ENCODE data around the gene MYLK4. TPM values are rescaled to one million over a fixed set of nuclear protein-coding genes. Genes with fewer than 3 reads are reported as not detected.
"Not testable (repeated sequence)": the region's sequence is repeated elsewhere in the genome, so short reads cannot be mapped to it uniquely, and the experiment has no call there.

The MYLK4 gene
- total RNA-seq, 1 donor from 2014 or later: 1.1 TPM

DNA sequence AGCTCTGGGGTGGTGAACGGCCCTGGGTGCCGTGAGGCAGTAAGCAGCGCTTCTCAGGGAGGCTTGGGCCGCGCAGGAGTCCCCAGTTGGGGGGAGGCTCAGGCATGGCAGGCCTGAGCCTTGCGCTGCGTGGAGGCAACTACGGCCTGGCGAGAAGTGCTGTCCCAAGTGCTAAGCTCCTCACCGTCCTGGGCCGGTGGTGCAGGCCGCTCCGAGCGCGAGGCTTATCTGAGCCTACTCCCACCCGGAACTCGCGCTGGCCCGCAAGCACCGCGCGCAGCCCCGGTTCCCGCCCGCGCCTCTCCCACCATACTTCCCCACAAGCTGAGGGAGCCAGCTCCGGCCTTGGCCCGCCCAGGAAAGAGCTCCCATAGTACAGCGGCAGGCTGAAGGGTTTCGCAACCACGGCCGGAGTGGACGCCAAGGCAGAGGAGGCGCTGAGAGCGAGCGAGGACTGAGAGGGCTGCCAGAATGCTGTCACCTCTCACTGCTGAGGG lies 12.7 kb upstream of the MYLK4 start:
- TF ChIP-seq, protein P1, sequence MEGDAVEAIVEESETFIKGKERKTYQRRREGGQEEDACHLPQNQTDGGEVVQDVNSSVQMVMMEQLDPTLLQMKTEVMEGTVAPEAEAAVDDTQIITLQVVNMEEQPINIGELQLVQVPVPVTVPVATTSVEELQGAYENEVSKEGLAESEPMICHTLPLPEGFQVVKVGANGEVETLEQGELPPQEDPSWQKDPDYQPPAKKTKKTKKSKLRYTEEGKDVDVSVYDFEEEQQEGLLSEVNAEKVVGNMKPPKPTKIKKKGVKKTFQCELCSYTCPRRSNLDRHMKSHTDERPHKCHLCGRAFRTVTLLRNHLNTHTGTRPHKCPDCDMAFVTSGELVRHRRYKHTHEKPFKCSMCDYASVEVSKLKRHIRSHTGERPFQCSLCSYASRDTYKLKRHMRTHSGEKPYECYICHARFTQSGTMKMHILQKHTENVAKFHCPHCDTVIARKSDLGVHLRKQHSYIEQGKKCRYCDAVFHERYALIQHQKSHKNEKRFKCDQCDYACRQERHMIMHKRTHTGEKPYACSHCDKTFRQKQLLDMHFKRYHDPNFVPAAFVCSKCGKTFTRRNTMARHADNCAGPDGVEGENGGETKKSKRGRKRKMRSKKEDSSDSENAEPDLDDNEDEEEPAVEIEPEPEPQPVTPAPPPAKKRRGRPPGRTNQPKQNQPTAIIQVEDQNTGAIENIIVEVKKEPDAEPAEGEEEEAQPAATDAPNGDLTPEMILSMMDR (IDR thresholded peaks at IDR 0.05): no peak
- H3K4me1 Mint-ChIP-seq (ENCODE audit: low read depth): peaks cover 24% of the 10 kb centered on the region
- H3K27ac Mint-ChIP-seq (ENCODE audit: unreplicated experiment): no peak overlapping the region
- no peaks in the 10 kb centered on the region for H3K27me3 Mint-ChIP-seq (ENCODE audit: low read depth)
- no peaks in the 10 kb centered on the region for H3K36me3 Mint-ChIP-seq (ENCODE audit: low read depth)
- DNase-seq (ENCODE audit: low spot score): no peak
- peak overlapping the region; percentile 12 for H3K4me3 Mint-ChIP-seq (ENCODE audit: unreplicated experiment)
- no peaks in the 10 kb centered on the region for H3K9me3 Mint-ChIP-seq (ENCODE audit: low read depth)

DNA sequence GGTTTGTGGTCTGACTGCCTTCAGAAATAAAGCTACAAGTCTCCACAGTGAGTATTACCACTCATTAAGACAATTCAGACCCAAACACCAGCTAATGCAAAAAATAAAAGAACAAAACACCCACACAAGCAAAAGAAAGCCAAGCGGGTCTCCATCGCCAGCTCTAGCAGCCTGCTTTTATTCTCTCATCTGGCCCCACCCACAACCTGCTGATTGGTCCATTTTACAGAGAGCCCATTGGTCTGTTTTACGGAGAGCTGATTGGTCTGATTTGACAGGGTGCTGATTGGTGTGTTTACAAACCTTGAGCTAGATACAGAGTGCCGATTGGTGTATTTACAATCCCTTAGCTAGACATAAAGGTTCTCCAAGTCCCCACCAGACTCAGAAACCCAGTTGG lies 12.1 kb upstream of the MYLK4 start:
- not testable (repeated sequence) for H3K27me3 Mint-ChIP-seq (ENCODE audit: low read depth); H3K4me3 Mint-ChIP-seq (ENCODE audit: unreplicated experiment)

DNA sequence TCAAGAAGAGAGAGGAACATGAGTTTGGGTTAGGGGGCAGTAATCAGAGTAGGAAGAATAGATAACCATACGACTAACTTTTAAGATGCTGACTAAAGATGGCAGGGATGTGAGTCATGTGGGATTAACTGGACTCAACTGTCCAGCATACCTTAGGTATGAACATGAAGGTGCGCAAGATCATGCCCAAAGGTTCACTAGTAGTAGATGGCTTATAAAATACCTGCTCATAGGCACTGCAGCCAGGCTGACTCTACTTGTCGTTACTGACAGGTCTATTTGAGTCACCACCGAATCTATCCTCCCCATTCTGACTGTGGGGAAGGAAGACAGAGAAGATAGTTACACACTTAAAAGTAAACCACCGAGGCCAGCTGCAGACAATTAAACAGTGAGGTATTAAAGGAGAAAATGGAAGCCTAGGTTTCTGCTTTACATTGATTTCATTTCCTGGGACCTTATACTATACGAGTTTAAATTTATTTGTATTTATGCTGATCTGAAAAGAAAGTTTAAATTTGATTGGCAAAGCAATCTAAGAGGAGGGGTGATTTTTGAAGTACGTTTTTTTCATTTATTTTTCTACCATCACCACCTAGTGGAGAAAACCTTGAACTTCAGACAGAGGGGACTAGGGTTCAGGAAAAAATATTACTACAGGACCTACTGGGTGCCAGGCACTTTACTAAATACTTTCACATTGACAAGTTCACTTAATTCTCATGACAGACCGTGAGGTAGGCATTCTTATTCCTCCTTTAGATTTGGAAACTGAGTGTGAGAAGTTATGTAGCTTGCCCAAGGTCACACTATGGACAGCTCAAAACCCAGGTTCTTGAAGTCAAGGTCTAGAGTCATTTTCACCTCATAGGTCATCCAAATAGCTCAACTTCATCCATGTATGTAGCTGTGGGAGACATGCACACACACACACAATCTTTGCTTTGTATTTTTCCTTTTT lies 10.4 kb upstream of the MYLK4 start:
- TF ChIP-seq, protein P1 (IDR thresholded peaks at IDR 0.05): peak; percentile 70
- Mint-ChIP-seq H3K9me3 (ENCODE audit: low read depth) (no peaks in the 10 kb centered on the region), H3K27ac (ENCODE audit: unreplicated experiment) (no peak overlapping the region), H3K27me3 (ENCODE audit: low read depth) (no peaks in the 10 kb centered on the region), H3K4me1 (ENCODE audit: low read depth) (peaks cover 22% of the 10 kb centered on the region), H3K4me3 (ENCODE audit: unreplicated experiment) (no peak overlapping the region), H3K36me3 (ENCODE audit: low read depth) (no peaks in the 10 kb centered on the region)
- DNase-seq (ENCODE audit: low spot score): no peak

More for the DNA sequence above, 12.1 kb upstream of the MYLK4 start:
- not testable (repeated sequence) for H3K36me3 Mint-ChIP-seq (ENCODE audit: low read depth); DNase-seq (ENCODE audit: low spot score); H3K9me3 Mint-ChIP-seq (ENCODE audit: low read depth); H3K27ac Mint-ChIP-seq (ENCODE audit: unreplicated experiment)
- H3K4me1 Mint-ChIP-seq (ENCODE audit: low read depth): peaks cover 20% of the 10 kb centered on the region

DNA sequence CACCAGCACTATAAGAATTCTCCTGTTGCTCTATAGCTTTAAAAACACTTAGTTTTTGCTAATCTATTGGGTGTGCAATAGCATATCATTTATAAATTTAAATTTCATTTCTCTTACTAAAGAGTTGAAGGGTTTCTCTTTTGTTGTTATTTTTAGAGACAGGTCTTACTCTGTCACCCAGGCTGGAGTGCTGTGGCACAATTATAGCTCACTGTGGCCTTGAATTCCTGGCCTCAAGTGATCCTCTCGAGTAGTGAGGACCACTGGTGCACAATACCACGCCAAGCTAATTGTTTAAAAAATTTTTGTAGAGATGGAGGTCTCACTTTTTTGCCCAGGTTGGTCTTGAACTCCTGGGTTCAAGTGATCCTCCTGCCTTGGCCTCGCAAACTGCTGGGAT lies 8.3 kb upstream of the MYLK4 start:
- no peaks in the 10 kb centered on the region for H3K27me3 Mint-ChIP-seq (ENCODE audit: low read depth)
- no peak overlapping the region for H3K27ac Mint-ChIP-seq (ENCODE audit: unreplicated experiment)
- no peaks in the 10 kb centered on the region for H3K36me3 Mint-ChIP-seq (ENCODE audit: low read depth)
- TF ChIP-seq, protein P1 (IDR thresholded peaks at IDR 0.05): no peak
- H3K4me3 Mint-ChIP-seq (ENCODE audit: unreplicated experiment): no peak overlapping the region
- no peak for DNase-seq (ENCODE audit: low spot score)
- no peaks in the 10 kb centered on the region for H3K9me3 Mint-ChIP-seq (ENCODE audit: low read depth)
- H3K4me1 Mint-ChIP-seq (ENCODE audit: low read depth): peaks cover 15% of the 10 kb centered on the region

DNA sequence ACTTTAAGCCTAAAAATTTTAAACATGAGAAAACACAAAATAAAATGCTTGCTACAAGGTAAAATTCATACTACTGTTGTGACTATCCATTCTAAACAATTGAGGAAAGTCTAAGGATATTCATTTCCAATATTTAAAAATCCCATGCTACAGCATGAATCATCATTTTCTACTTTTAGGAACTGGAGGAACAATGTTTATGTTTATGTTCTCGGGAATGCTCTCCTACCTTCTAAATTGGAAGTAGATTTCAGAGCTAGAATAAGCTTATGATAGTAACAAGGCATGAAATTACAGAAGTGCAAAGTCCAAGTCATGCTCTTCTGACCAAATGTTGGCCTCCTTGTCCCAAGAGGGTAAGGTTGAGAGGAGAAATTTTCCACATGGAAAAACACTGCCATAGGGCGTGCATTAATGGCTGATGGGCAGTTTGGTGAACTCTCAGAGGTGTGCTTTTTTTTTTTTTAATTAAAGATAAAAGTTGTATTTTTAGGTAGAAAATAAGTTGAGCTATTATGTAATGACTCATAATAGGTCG lies 6.0 kb upstream of the MYLK4 start:
- Mint-ChIP-seq H3K9me3 (ENCODE audit: low read depth) (no peaks in the 10 kb centered on the region), H3K4me3 (ENCODE audit: unreplicated experiment) (no peak overlapping the region), H3K27me3 (ENCODE audit: low read depth) (no peaks in the 10 kb centered on the region), H3K4me1 (ENCODE audit: low read depth) (peaks cover 14% of the 10 kb centered on the region), H3K27ac (ENCODE audit: unreplicated experiment) (peak overlapping the region; percentile 43), H3K36me3 (ENCODE audit: low read depth) (no peaks in the 10 kb centered on the region)
- DNase-seq (ENCODE audit: low spot score): no peak
- TF ChIP-seq, protein P1 (IDR thresholded peaks at IDR 0.05): no peak

All from chondrocyte (in vitro differentiated cells).